A549 (cell line): ENCODE results near the gene INSL3. TPM values are rescaled to one million over a fixed set of nuclear protein-coding genes. Genes with fewer than 3 reads are reported as not detected.

ENCODE experiments used
- ATAC-seq, 2 experiments: fragments of 200-7000 bp in 1 of 2; fragments of >200 bp in 1 of 2; cut with Nextera tagmentation in 1 of 2; cut with Tn5 transposase in 1 of 2; 3 replicates each; pipeline versions ENCODE4 v1.8.0 to v1.9.1; 2018 to 2020; ENCODE audit warnings: mild to moderate bottlenecking in 1 of 2, moderate library complexity in 1 of 2
- CTCF ChIA-PET: fragments of 300-600 bp; sonication (Branson Sonifier 250); formaldehyde crosslinking; extraction: SDS; loops from one replicate; lab custom pipeline; 2021; ENCODE audit warnings: antibody characterized with exemption, inconsistent platforms; lab: Yijun Ruan, JAX
- POLR2A ChIA-PET: fragments of 350-600 bp; formaldehyde crosslinking; extraction: SDS; loops from one replicate; lab custom pipeline; 2021; ENCODE audit warnings: antibody characterized with exemption, inconsistent platforms; lab: Yijun Ruan, JAX
- DNase-seq, 2 experiments: peaks; one replicate each; pipeline versions ENCODE4 v3.0.0 to v3.0.0-alpha.2; 2011 to 2016; ENCODE audit warnings: low read depth in 1 of 2, low spot score in 1 of 2
- FAIRE-seq: peaks from 2 replicates; lab custom pipeline; 2011; peaks lifted over from hg19 to GRCh38; lab: Jason Lieb, UNC
- H3K27ac ChIP-seq, 2 experiments: fragments of >200 bp; sonication (Bioruptor Twin); formaldehyde crosslinking; 3 replicates each; pipeline ENCODE4 v1.5.1; 2016 to 2017
- H3K4me1 ChIP-seq: fragments of >200 bp; sonication (Bioruptor Twin); formaldehyde crosslinking; 3 replicates; pipeline ENCODE4 v1.6.1; 2016
- H3K4me2 ChIP-seq: fragments of >200 bp; sonication (Bioruptor Twin); formaldehyde crosslinking; 3 replicates; pipeline ENCODE4 v1.6.1; 2016
- H3K4me3 ChIP-seq: fragments of >200 bp; sonication (Bioruptor Twin); formaldehyde crosslinking; 3 replicates; pipeline ENCODE4 v1.5.1; 2016
- H3K9me3 ChIP-seq: fragments of >200 bp; sonication (Bioruptor Twin); formaldehyde crosslinking; 3 replicates; pipeline ENCODE4 v1.6.1; 2016
- ATOH8 ChIP-seq: fragments of 250-450 bp; sonication (Bioruptor Pico); IDR thresholded peaks from 2 replicates; pipeline ENCODE4 v1.5.0; 2020; ENCODE audit warnings: low read depth, mild to moderate bottlenecking, moderate library complexity
- CBX8 ChIP-seq: fragments of 200-600 bp; sonication (generic); IDR thresholded peaks from 2 replicates; pipeline ENCODE4 v1.6.1; 2016
- E2F6 ChIP-seq: IDR thresholded peaks from 2 replicates; pipeline ENCODE4 v1.6.1; 2012; ENCODE audit warnings: low read depth, borderline replicate concordance
- EHF ChIP-seq: fragments of 250-450 bp; sonication (Bioruptor Pico); IDR thresholded peaks from 2 replicates; pipeline ENCODE4 v1.5.0; 2020; ENCODE audit warnings: mild to moderate bottlenecking
- ESRRA ChIP-seq: fragments of 150-350 bp; IDR thresholded peaks from 2 replicates; pipeline ENCODE4 v1.6.1; 2014; ENCODE audit warnings: mild to moderate bottlenecking, low read length, borderline replicate concordance
- FOSL2 ChIP-seq, 2 experiments: fragments of 450-650 bp in 1 of 2; fragments of >200 bp in 1 of 2; sonication (Bioruptor Twin) in 1 of 2; formaldehyde crosslinking; IDR thresholded peaks; 2 replicates each; pipeline versions ENCODE4 v1.5.0 to v1.6.1; 2016 to 2020; ENCODE audit warnings: mild to moderate bottlenecking in 1 of 2, moderate library complexity in 1 of 2
- HES2 ChIP-seq: fragments of >200 bp; sonication (Bioruptor Twin); formaldehyde crosslinking; IDR thresholded peaks from 2 replicates; pipeline ENCODE4 v1.6.1; 2016
- HMGXB4 ChIP-seq: fragments of 250-450 bp; sonication (Bioruptor Pico); IDR thresholded peaks from 2 replicates; pipeline ENCODE4 v1.5.0; 2021; ENCODE audit warnings: mild to moderate bottlenecking, moderate library complexity, borderline replicate concordance
- HOXB13 ChIP-seq: fragments of 250-450 bp; sonication (Bioruptor Pico); IDR thresholded peaks from 2 replicates; pipeline ENCODE4 v1.5.0; 2020; ENCODE audit warnings: low read depth, mild to moderate bottlenecking, moderate library complexity
- HOXB5 ChIP-seq: fragments of 250-450 bp; sonication (Bioruptor Pico); IDR thresholded peaks from 2 replicates; pipeline ENCODE4 v1.5.0; 2020; ENCODE audit warnings: mild to moderate bottlenecking, moderate library complexity
- JUNB ChIP-seq: fragments of >200 bp; sonication (Bioruptor Twin); formaldehyde crosslinking; IDR thresholded peaks from 2 replicates; pipeline ENCODE4 v1.6.1; 2016
- KDM5A ChIP-seq: fragments of 200-600 bp; sonication (generic); IDR thresholded peaks from 2 replicates; pipeline ENCODE4 v1.6.1; 2016; ENCODE audit warnings: antibody characterized with exemption, mild to moderate bottlenecking
- NFE2L2 ChIP-seq: fragments of 150-350 bp; conservative IDR thresholded peaks from 2 replicates; pipeline ENCODE4 v1.6.1; 2014; ENCODE audit warnings: low read length
- PBX3 ChIP-seq: IDR thresholded peaks from 2 replicates; pipeline ENCODE4 v1.6.1; 2012
- RAD21 ChIP-seq, 2 experiments: fragments of >200 bp in 1 of 2; sonication (Bioruptor Twin) in 1 of 2; formaldehyde crosslinking in 1 of 2; IDR thresholded peaks in 1 of 2; conservative IDR thresholded peaks in 1 of 2; 2 replicates in 1 of 2; 3 replicates in 1 of 2; pipeline ENCODE4 v1.6.1; 2012 to 2018; ENCODE audit warnings: inconsistent platforms in 1 of 2
- RARB ChIP-seq: fragments of 250-450 bp; sonication (Bioruptor Pico); IDR thresholded peaks from 2 replicates; pipeline ENCODE4 v1.8.0; 2021; ENCODE audit warnings: mild to moderate bottlenecking, moderate library complexity
- REST ChIP-seq: fragments of 200-600 bp; sonication (generic); IDR thresholded peaks from 2 replicates; pipeline ENCODE4 v1.6.1; 2016; ENCODE audit warnings: antibody characterized with exemption, mild to moderate bottlenecking, moderate library complexity
- SMC3 ChIP-seq: fragments of >200 bp; sonication (Bioruptor Twin); formaldehyde crosslinking; IDR thresholded peaks from 3 replicates; pipeline ENCODE4 v1.6.1; 2018; ENCODE audit warnings: inconsistent platforms
- SREBF2 ChIP-seq: fragments of 450-650 bp; IDR thresholded peaks from 2 replicates; pipeline ENCODE4 v1.6.1; 2014; ENCODE audit warnings: mild to moderate bottlenecking, moderate library complexity
- ZFP36 ChIP-seq: fragments of 450-650 bp; IDR thresholded peaks from 2 replicates; pipeline ENCODE4 v1.6.1; 2014; ENCODE audit warnings: borderline replicate concordance; ENCODE audit not compliant: partially characterized antibody
- WGBS: methylation state at CpG from one replicate; pipeline ENCODE4 v1.1.6; 2017; ENCODE audit errors: missing lambda C conversion rate; 5-methylcytosine and 5-hydroxymethylcytosine counted together
- polyA plus RNA-seq, 4 experiments: library from polyadenylated mRNA; depleted of rRNA in 3 of 4; stranded (reverse); fragments of >200 nt; fragmentation: RNase III in 1 of 4; extraction: RNeasy Plus Mini Kit Qiagen cat#74134 plus additional on column Dnase treatment in 1 of 4; gene quantifications; 2 replicates in 3 of 4; 3 replicates in 1 of 4; pipeline ENCODE4 v1.2.3, GENCODE V29; 2011 to 2017

The INSL3 gene
- polyA plus RNA-seq, 2 of the 4 experiments (the other 2 are of a cell fraction), result 0.25 to 0.27 TPM

- CTCF ChIA-PET, result interaction anchor here (0.8 to 10.9 kb wide), 3 partner anchors 71 to 134 kb away, joined by 3 to 295 read pairs (median 13); partner anchors contain the start of gene CCDC124
- DNase-seq, result no peak
- H3K4me3 ChIP-seq, result no peak overlapping the region
- FAIRE-seq, result no peak
- ATAC-seq, result no peak
- POLR2A ChIA-PET, result interaction anchor here (1.4 kb wide), 1 partner anchor 69 kb away, joined by 8 read pairs; the partner anchor contains the start of gene CCDC124
- no peak overlapping the region; the same call in 2 of the 3 replicates for H3K4me2 ChIP-seq
- H3K9me3 ChIP-seq, result no peaks in the 10 kb centered on the region
- H3K4me1 ChIP-seq, result peaks cover 45% of the 10 kb centered on the region
- H3K27ac ChIP-seq, result peak overlapping the region in 1 of 2 experiments; percentile 100; a peak in 3 of 6 replicates
- TF ChIP-seq CBX8 (no peak), HES2 (no peak), HOXB5 (CRISPR knock-in tag) (no peak), FOSL2 (IDR thresholded peaks at IDR 0.05) (no peak), FOSL2 (CRISPR knock-in tag; IDR thresholded peaks at IDR 0.05) (no peak), SREBF2 (no peak), JUNB (no peak), ZFP36 (no peak), NFE2L2 (no peak), ESRRA (no peak), PBX3 (no peak), E2F6 (no peak), RAD21 (conservative IDR thresholded peaks at IDR 0.05 in 1 of 2, IDR thresholded peaks at IDR 0.05 in 1 of 2) (no peak), ATOH8 (CRISPR knock-in tag) (no peak), EHF (no peak), REST (no peak), HOXB13 (CRISPR knock-in tag) (no peak), HMGXB4 (CRISPR knock-in tag) (no peak), RARB (CRISPR knock-in tag) (no peak), KDM5A (no peak), SMC3 (no peak)
- WGBS, result 85% methylated on average over 2 of the region's 8 CpGs
Measured at GRCh38 chr19:17863520-17864182, 42.3 kb upstream of the INSL3 start.
